Neural progenitor cell (in vitro differentiated cells): Measurements from ENCODE around the gene KIAA1217. TPM values are rescaled to one million over a fixed set of nuclear protein-coding genes. Genes with fewer than 3 reads are reported as not detected.

ENCODE experiments used
- DNase-seq: peaks from one replicate; pipeline ENCODE4 v3.0.0-alpha.2; 2016; ENCODE audit warnings: low spot score
- H2AFZ ChIP-seq: fragments of 200-600 bp; sonication (generic); replicated peaks from 2 replicates; pipeline ENCODE4 v1.6.1; 2016; ENCODE audit warnings: antibody characterized with exemption
- H3F3A ChIP-seq: fragments of 200-600 bp; sonication (generic); 2 replicates; pipeline ENCODE4 v1.6.1; 2016; ENCODE audit warnings: antibody characterized with exemption, low read depth
- H3K27ac ChIP-seq: fragments of 200-600 bp; sonication (generic); 2 replicates; pipeline ENCODE4 v1.5.1; 2016; ENCODE audit warnings: mild to moderate bottlenecking
- H3K27me3 ChIP-seq: fragments of 200-600 bp; sonication (generic); 2 replicates; pipeline ENCODE4 v1.6.1; 2016; ENCODE audit warnings: mild to moderate bottlenecking, moderate library complexity
- H3K36me3 ChIP-seq: fragments of 200-600 bp; sonication (generic); 2 replicates; pipeline ENCODE4 v1.5.1; 2016
- H3K4me1 ChIP-seq: fragments of 200-600 bp; sonication (generic); 2 replicates; pipeline ENCODE4 v1.6.1; 2016; ENCODE audit warnings: mixed run types
- H3K4me2 ChIP-seq: fragments of 200-600 bp; sonication (generic); 2 replicates; pipeline ENCODE4 v1.6.1; 2016
- H3K4me3 ChIP-seq: fragments of 200-600 bp; sonication (generic); 2 replicates; pipeline ENCODE4 v1.5.1; 2016
- H3K79me2 ChIP-seq: fragments of 200-600 bp; sonication (generic); 2 replicates; pipeline ENCODE4 v1.6.1; 2016; ENCODE audit warnings: low read depth
- H3K9ac ChIP-seq: fragments of 200-600 bp; sonication (generic); 2 replicates; pipeline ENCODE4 v1.6.1; 2016
- H3K9me3 ChIP-seq: fragments of 200-600 bp; sonication (generic); 2 replicates; pipeline ENCODE4 v1.5.1; 2016; ENCODE audit warnings: low read depth
- H4K20me1 ChIP-seq: fragments of 200-600 bp; sonication (generic); 2 replicates; pipeline ENCODE4 v1.6.1; 2016; ENCODE audit warnings: low read depth
- H3K27ac Mint-ChIP-seq: 3 replicates; pipeline ENCODE4 v1.8.0; 2021; ENCODE audit warnings: mixed read lengths
- H3K27me3 Mint-ChIP-seq: 2 replicates; pipeline ENCODE4 v1.8.0; 2022; ENCODE audit warnings: low read depth, mild to moderate bottlenecking, inconsistent platforms, moderate library complexity, mixed read lengths; ENCODE audit not compliant: insufficient read depth
- H3K36me3 Mint-ChIP-seq: 3 replicates; pipeline ENCODE4 v1.8.0; 2021; ENCODE audit warnings: mixed read lengths
- H3K4me1 Mint-ChIP-seq: 3 replicates; pipeline ENCODE4 v1.8.0; 2021; ENCODE audit warnings: mixed read lengths
- H3K4me3 Mint-ChIP-seq: 3 replicates; pipeline ENCODE4 v1.8.0; 2021; ENCODE audit warnings: mild to moderate bottlenecking, moderate library complexity, mixed read lengths
- H3K9me3 Mint-ChIP-seq: 3 replicates; pipeline ENCODE4 v1.8.0; 2020; ENCODE audit warnings: mixed read lengths
- EZH2 ChIP-seq: fragments of 200-600 bp; sonication (generic); IDR thresholded peaks from 2 replicates; pipeline ENCODE4 v1.6.1; 2017; ENCODE audit warnings: antibody characterized with exemption, mild to moderate bottlenecking, moderate library complexity
- EZH2phosphoT487 ChIP-seq: fragments of 200-600 bp; sonication (generic); IDR thresholded peaks from 2 replicates; pipeline ENCODE4 v1.6.1; 2017; ENCODE audit warnings: antibody characterized with exemption
- total RNA-seq: library from RNA; depleted of rRNA; stranded (reverse); fragments of >200 nt; gene quantifications from 2 replicates; pipeline ENCODE4 v1.2.3, GENCODE V29; 2015; ENCODE audit warnings: low replicate concordance
- TF ChIP-seq, protein P1 (sequence below): fragments of 200-600 bp; sonication (generic); IDR thresholded peaks from 2 replicates; pipeline ENCODE4 v1.5.1; 2017; ENCODE audit warnings: antibody characterized with exemption, mild to moderate bottlenecking

The KIAA1217 gene
- total RNA-seq, 1 donor from 2014 or later = 13.1 TPM

GRCh38 chr10:24503461-24504320 lies 294.8 kb downstream of the KIAA1217 start:
- Histone ChIP-seq H3K9me3 (no peaks in the 10 kb centered on the region), H3K4me3 (no peak overlapping the region), H3K4me2 (no peak overlapping the region), H3K36me3 (no peaks in the 10 kb centered on the region), H4K20me1 (no peaks in the 10 kb centered on the region), H3K27ac (no peak overlapping the region), H3K4me1 (no peaks in the 10 kb centered on the region), H3F3A (no peaks in the 10 kb centered on the region), H3K79me2 (no peaks in the 10 kb centered on the region), H3K27me3 (no peaks in the 10 kb centered on the region), H2AFZ (no peak overlapping the region), H3K9ac (no peak overlapping the region)
- TF ChIP-seq EZH2phosphoT487 (no peak), EZH2 (no peak)
- TF ChIP-seq, protein P1, sequence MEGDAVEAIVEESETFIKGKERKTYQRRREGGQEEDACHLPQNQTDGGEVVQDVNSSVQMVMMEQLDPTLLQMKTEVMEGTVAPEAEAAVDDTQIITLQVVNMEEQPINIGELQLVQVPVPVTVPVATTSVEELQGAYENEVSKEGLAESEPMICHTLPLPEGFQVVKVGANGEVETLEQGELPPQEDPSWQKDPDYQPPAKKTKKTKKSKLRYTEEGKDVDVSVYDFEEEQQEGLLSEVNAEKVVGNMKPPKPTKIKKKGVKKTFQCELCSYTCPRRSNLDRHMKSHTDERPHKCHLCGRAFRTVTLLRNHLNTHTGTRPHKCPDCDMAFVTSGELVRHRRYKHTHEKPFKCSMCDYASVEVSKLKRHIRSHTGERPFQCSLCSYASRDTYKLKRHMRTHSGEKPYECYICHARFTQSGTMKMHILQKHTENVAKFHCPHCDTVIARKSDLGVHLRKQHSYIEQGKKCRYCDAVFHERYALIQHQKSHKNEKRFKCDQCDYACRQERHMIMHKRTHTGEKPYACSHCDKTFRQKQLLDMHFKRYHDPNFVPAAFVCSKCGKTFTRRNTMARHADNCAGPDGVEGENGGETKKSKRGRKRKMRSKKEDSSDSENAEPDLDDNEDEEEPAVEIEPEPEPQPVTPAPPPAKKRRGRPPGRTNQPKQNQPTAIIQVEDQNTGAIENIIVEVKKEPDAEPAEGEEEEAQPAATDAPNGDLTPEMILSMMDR = peak; percentile 76
- H3K36me3 Mint-ChIP-seq = peaks cover 5% of the 10 kb centered on the region
- no peaks in the 10 kb centered on the region for H3K27me3 Mint-ChIP-seq
- H3K27ac Mint-ChIP-seq = no peak overlapping the region
- H3K9me3 Mint-ChIP-seq = no peaks in the 10 kb centered on the region
- peaks cover 2% of the 10 kb centered on the region for H3K4me1 Mint-ChIP-seq
- no peak overlapping the region for H3K4me3 Mint-ChIP-seq
- peak; percentile 56 for DNase-seq

GRCh38 chr10:24505759-24506158 lies 296.8 kb downstream of the KIAA1217 start:
- no peak for DNase-seq
- Histone ChIP-seq H3K79me2 (no peaks in the 10 kb centered on the region), H3K9me3 (no peaks in the 10 kb centered on the region), H3K27ac (no peak overlapping the region), H4K20me1 (no peaks in the 10 kb centered on the region), H3K36me3 (no peaks in the 10 kb centered on the region), H3K9ac (no peak overlapping the region), H3K27me3 (no peaks in the 10 kb centered on the region), H3K4me3 (no peak overlapping the region), H2AFZ (no peak overlapping the region), H3F3A (no peaks in the 10 kb centered on the region), H3K4me2 (no peak overlapping the region), H3K4me1 (no peaks in the 10 kb centered on the region)
- H3K27ac Mint-ChIP-seq = no peak overlapping the region
- TF ChIP-seq EZH2 = no peak
- TF ChIP-seq, protein P1 = no peak
- no peak for TF ChIP-seq EZH2phosphoT487
- H3K9me3 Mint-ChIP-seq = no peaks in the 10 kb centered on the region
- H3K27me3 Mint-ChIP-seq = no peaks in the 10 kb centered on the region
- no peak overlapping the region for H3K4me3 Mint-ChIP-seq
- H3K36me3 Mint-ChIP-seq = peaks cover 5% of the 10 kb centered on the region
- H3K4me1 Mint-ChIP-seq = peaks cover 5% of the 10 kb centered on the region

- peak; percentile 59 for DNase-seq
- Mint-ChIP-seq H3K36me3 (no peaks in the 10 kb centered on the region), H3K4me1 (peaks cover 3% of the 10 kb centered on the region), H3K4me3 (no peak overlapping the region), H3K9me3 (no peaks in the 10 kb centered on the region), H3K27me3 (no peaks in the 10 kb centered on the region), H3K27ac (no peak overlapping the region)
- no peaks in the 10 kb centered on the region for H3K9me3 ChIP-seq
- H3K4me3 ChIP-seq = no peak overlapping the region
- H3K79me2 ChIP-seq = no peaks in the 10 kb centered on the region
- H3K4me2 ChIP-seq = no peak overlapping the region
- no peaks in the 10 kb centered on the region for H3K27me3 ChIP-seq
- no peaks in the 10 kb centered on the region for H3F3A ChIP-seq
- no peak overlapping the region for H3K27ac ChIP-seq
- TF ChIP-seq EZH2phosphoT487 (no peak), EZH2 (no peak)
- TF ChIP-seq, protein P1 = peak; percentile 55
- no peaks in the 10 kb centered on the region for H3K4me1 ChIP-seq
- no peaks in the 10 kb centered on the region for H4K20me1 ChIP-seq
- no peak overlapping the region for H2AFZ ChIP-seq
- no peaks in the 10 kb centered on the region for H3K36me3 ChIP-seq
- H3K9ac ChIP-seq = no peak overlapping the region
Observed at GRCh38 chr10:24513155-24513554, 304.2 kb downstream of the KIAA1217 start.
